Neutrophil (primary cell): ENCODE measurements around the gene CAPN8.

Source experiments
- H3K27ac ChIP-seq: fragments of 200-600 bp; sonication (generic); 2 replicates; pipeline ENCODE4 v1.5.1; 2016; ENCODE audit warnings: mild to moderate bottlenecking, moderate library complexity
- H3K27me3 ChIP-seq: fragments of 200-600 bp; sonication (generic); 2 replicates; pipeline ENCODE4 v1.6.0; 2016; ENCODE audit warnings: mild to moderate bottlenecking
- H3K36me3 ChIP-seq: fragments of 200-600 bp; sonication (generic); 2 replicates; pipeline ENCODE4 v1.5.1; 2017
- H3K4me1 ChIP-seq, 2 experiments: fragments of 200-600 bp in 1 of 2; sonication (generic) in 1 of 2; 1 replicate in 1 of 2; 2 replicates in 1 of 2; pipeline versions ENCODE4 v1.5.1 to v1.6.1; 2013 to 2016; ENCODE audit warnings: low read depth in 1 of 2, low read length in 1 of 2, mild to moderate bottlenecking in 1 of 2, moderate library complexity in 1 of 2; ENCODE audit not compliant: control insufficient read depth in 1 of 2, insufficient read depth in 1 of 2
- H3K4me3 ChIP-seq, 2 experiments: fragments of 200-600 bp in 1 of 2; sonication (generic) in 1 of 2; 1 replicate in 1 of 2; 2 replicates in 1 of 2; pipeline ENCODE4 v1.5.1; 2013 to 2016; ENCODE audit warnings: low read depth in 1 of 2, low read length in 1 of 2, mild to moderate bottlenecking in 1 of 2, moderate library complexity in 1 of 2
- H3K9me3 ChIP-seq: fragments of 200-600 bp; sonication (generic); 2 replicates; pipeline ENCODE4 v1.5.1; 2016
- CTCF ChIP-seq: fragments of 200-600 bp; sonication (generic); IDR thresholded peaks from 2 replicates; pipeline ENCODE4 v1.5.1; 2016; ENCODE audit warnings: antibody characterized with exemption

The CAPN8 gene

GRCh38 chr1:223531742-223532341 is 133.7 kb downstream of the CAPN8 start:
- H3K27me3 ChIP-seq, result no peaks in the 10 kb centered on the region
- H3K4me1 ChIP-seq, result no peaks in the 10 kb centered on the region
- no peak for TF ChIP-seq CTCF
- no peak overlapping the region for H3K4me3 ChIP-seq
- no peaks in the 10 kb centered on the region for H3K9me3 ChIP-seq
- no peaks in the 10 kb centered on the region for H3K36me3 ChIP-seq
- H3K27ac ChIP-seq, result no peak overlapping the region

- no peak for TF ChIP-seq CTCF
Observed at GRCh38 chr1:223525957-223526356, 139.5 kb downstream of the CAPN8 start.

GRCh38 chr1:223525546-223525945 is 140.0 kb downstream of the CAPN8 start:
- H3K27me3 ChIP-seq, result peaks cover 3% of the 10 kb centered on the region
- no peaks in the 10 kb centered on the region for H3K36me3 ChIP-seq
- no peaks in the 10 kb centered on the region for H3K9me3 ChIP-seq
- no peak overlapping the region for H3K27ac ChIP-seq
- TF ChIP-seq CTCF, result no peak
- no peaks in the 10 kb centered on the region for H3K4me1 ChIP-seq
- H3K4me3 ChIP-seq, result no peak overlapping the region

More at GRCh38 chr1:223525957-223526356, 139.5 kb downstream of the CAPN8 start:
- no peak overlapping the region for H3K4me3 ChIP-seq
- H3K9me3 ChIP-seq, result no peaks in the 10 kb centered on the region
- no peaks in the 10 kb centered on the region for H3K4me1 ChIP-seq
- peaks cover 3% of the 10 kb centered on the region for H3K27me3 ChIP-seq
- no peak overlapping the region for H3K27ac ChIP-seq
- no peaks in the 10 kb centered on the region for H3K36me3 ChIP-seq

GRCh38 chr1:223524930-223525451 is 140.5 kb downstream of the CAPN8 start:
- Histone ChIP-seq H3K4me1 (no peaks in the 10 kb centered on the region), H3K27ac (no peak overlapping the region), H3K9me3 (no peaks in the 10 kb centered on the region)

GRCh38 chr1:223521150-223521549 is 144.4 kb downstream of the CAPN8 start:
- Histone ChIP-seq H3K27ac (no peak overlapping the region), H3K4me1 (no peaks in the 10 kb centered on the region), H3K4me3 (no peak overlapping the region), H3K36me3 (no peaks in the 10 kb centered on the region), H3K9me3 (no peaks in the 10 kb centered on the region), H3K27me3 (peaks cover 4% of the 10 kb centered on the region)
- no peak for TF ChIP-seq CTCF

More at GRCh38 chr1:223524930-223525451, 140.5 kb downstream of the CAPN8 start:
- no peak for TF ChIP-seq CTCF
- H3K27me3 ChIP-seq, result peaks cover 3% of the 10 kb centered on the region
- no peak overlapping the region for H3K4me3 ChIP-seq
- H3K36me3 ChIP-seq, result no peaks in the 10 kb centered on the region
